Midbrain (tissue), 1 donor: Measurements from ENCODE around the gene SCUBE1.

ENCODE experiments used
- DNase-seq: peaks from one replicate; lab custom pipeline; 2025; lab: John Stamatoyannopoulos, UW

SCUBE1 gene

GRCh38 chr22:43213962-43214361 lies 129.2 kb downstream of the SCUBE1 start:
- DNase-seq = no peak

DNA sequence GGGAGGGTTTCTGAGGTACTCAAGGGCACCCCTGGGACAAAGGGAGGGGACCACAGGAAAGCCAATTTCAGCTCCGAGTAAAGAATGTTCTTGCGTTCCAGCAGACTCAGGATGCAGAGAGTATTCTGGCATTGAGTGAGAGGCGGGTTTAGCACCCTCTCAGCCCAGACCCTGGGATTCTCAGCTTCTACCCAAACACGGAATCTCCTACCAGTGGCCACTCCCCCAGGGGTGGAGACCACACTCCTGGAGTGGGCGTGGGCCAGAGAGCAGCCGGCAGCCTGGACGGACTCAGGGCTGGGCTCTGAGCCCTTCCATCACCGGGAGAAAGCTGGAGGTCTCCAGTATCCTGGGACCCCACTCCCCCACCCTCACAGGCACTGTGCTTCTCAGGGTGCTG lies 130.1 kb downstream of the SCUBE1 start:
- DNase-seq = no peak

- DNase-seq = no peak
Measured at GRCh38 chr22:43212434-43212952, 130.7 kb downstream of the SCUBE1 start.

DNA sequence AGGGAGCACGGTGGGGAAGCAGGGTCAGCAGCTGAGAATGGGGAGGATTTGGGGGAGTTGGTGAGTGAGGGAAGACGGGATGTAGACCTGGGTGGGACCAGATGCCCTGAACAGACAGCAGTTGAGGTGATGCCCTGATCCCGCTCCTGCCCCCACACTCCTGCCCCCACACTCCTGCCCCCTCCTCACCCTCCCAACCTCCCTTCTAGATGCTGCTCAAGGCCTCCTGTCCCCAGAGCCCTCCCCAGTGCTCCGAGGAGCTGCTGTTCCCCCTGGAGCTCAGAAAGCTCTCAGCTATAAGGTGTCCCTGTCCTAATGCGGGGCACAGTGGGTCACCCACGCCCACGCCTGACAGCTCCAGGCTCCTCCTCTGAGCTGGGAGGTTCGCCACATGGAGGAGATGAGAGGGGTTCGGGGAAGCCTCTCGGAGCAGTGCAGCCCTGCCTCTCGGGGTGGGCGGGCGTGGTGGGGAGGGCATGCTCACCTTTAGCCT lies 131.2 kb downstream of the SCUBE1 start:
- no peak for DNase-seq

DNA sequence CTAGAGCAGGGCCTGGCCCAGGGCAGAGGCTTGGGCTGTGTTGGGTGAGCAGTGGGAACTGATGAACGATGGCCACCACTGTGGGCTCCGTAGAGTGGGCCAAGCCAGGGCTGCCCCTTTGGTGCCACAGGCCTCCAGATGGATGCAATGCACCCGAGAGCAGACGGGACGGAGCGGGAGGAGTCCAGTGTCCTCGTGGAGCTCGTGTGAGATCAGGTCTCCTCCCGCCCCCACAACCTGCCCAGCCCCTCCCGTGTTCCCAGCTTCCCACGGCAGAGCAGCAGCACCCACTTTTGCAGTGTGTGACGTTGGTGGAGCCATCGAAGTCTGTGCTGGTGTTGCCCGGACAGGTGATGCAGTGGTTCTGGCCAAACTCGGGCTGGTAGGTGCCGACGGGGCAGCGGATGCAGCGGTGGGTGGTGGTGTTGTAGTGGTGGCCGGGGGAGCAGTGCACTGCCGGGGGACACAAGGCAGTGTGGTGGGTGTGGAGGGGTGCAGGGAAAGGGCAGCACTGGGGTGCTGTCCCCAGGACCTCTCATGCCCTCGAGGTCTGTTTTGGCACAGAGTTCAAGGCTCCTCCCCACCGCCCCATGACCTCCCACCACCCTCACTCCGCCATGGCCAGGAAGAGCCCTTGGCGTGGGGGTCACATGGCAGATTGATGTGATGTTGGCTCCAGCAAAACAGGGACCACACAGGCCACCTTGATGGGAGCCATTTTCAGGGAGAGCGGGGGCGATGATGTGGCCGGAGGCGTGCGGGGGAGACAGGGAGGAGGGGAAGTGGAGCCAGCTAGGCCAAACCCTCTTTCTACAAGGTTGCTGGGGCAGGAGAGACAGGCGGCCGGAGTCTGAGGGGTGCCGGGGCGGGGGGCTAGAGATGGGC lies 132.3 kb downstream of the SCUBE1 start:
- no peak for DNase-seq

GRCh38 chr22:43209971-43210370 lies 133.2 kb downstream of the SCUBE1 start:
- DNase-seq = no peak

- no peak for DNase-seq
Measured at GRCh38 chr22:43209523-43209890, 133.7 kb downstream of the SCUBE1 start.

DNA sequence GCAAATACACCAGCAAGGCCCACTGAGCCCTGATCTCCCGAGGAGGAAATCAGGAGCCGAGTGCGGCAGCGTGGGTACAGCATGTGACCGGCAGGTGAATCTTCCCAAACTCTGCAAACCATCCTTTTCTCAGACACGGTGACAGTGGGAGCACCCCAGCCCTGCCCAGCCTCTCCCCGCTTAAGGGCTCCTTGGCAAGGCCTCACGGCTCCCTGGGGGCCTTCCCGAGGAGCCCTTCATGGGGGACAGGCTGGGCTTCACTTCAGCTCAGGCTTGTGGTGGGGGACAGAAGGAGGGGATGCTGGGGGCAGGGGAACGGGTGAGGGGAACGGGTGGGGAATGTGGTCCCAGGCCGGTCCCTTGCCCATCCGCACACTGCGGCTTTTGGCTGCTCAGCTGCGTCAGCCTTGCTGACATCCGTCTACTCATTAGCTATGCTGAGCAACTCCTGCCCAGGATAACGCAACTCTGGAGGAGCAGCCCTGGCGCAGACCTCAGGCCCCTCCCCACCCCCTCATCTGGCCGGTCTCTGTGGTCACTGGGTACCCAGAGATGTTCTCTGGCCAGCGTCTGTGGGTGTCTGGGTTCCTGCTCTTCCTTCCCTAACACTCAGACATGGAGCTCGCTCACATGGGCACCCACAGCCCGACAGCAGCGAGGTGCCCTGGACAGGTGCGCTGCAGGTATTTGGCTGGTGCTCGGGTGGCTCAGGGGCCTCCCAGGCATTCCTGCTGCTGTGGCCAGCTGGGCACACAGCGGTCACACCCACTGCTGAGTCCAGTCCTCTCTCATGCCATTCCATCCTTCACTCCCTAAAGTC lies 134.3 kb downstream of the SCUBE1 start:
- DNase-seq = no peak

DNA sequence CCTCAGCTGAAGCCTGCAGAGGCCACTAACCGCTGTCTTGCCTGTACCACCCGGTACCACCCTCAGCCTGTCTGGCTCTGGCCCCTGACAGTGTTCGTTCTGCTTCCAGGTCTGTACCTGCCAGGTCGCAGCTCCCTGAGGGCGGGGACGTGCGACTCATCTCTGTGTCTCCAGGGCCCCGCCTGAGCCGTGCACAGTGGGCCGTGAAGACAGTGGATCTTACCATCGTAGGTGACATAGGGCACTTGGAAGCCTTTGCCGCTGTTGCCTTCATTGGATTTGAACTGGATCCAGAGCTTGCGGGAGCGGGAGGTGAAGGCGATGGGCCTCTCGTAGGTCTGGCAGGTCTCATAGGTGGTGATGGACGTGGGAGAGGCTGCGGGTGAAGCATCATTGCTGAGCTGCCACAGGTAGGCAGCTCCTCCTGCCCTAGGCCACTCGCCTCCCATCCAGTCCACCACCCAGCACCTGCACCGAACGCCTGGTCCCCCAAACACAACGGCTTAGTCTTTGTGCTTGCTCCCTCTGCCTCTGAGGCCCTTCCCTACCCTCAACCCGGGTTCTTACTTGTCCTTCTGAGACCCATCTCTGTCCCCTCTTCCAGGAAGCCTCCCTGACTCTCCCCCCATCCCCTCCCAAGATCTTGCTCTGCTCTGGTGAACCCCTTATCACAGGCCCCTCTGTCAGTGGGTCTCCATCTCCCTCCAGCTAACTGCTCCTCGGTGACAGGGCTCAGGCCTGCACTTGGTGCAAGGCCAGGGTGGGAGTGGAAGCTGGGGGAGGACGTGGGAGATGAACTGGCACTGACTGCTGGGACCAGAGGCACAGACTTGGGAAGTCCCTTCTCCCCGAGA lies 135.1 kb downstream of the SCUBE1 start:
- DNase-seq = no peak

DNA sequence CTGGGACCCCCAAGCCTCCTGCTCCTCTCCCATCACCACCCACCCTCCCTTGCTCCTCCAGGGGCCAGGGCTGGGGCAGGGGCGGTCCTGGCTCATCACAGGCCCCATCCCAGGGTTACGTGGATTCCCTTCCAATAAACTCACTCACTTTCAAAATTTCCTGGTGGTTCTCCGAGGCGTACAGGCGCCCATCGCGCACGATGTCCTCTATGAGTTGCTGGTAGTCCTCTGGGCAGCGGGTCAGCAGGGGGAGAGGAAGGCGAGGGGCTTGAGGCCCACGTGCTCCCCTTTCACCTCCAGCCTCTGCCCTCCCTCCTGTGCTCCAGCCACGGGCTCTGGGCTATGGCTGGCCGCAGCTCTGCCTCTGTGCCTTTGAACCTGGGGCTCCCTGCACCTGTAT lies 135.8 kb downstream of the SCUBE1 start:
- no peak for DNase-seq

GRCh38 chr22:43206509-43207161 lies 136.5 kb downstream of the SCUBE1 start:
- no peak for DNase-seq

DNA sequence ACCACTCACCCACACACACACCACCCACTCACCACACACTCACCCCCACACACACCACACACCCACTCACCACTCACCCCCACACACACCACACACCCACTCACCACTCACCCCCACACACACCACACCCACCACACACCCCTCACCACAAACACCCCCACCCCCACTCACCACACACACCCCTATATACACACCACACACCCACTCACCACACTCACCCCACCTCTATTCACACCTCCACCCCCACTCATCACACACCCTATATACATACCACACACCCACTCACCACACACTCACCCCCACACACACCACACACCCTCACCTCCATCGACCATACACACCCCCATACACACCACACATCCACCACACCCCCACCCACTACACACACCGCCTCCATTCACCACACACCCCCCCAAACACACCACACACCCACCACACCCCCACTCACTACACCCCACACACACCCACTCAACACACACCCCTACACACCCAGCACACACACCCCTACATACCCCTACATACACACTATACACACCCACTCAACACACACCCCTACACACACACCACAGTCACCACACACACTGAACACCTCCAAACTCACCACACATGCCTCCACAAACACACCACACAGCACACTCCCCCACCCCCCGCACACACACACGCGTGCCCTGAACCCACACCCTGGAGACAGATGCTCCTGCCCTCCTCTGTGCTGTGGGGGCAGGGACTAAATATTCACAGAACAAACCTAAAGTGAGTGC lies 137.2 kb downstream of the SCUBE1 start:
- DNase-seq = no peak

GRCh38 chr22:43205261-43205691 lies 137.9 kb downstream of the SCUBE1 start:
- no peak for DNase-seq

DNA sequence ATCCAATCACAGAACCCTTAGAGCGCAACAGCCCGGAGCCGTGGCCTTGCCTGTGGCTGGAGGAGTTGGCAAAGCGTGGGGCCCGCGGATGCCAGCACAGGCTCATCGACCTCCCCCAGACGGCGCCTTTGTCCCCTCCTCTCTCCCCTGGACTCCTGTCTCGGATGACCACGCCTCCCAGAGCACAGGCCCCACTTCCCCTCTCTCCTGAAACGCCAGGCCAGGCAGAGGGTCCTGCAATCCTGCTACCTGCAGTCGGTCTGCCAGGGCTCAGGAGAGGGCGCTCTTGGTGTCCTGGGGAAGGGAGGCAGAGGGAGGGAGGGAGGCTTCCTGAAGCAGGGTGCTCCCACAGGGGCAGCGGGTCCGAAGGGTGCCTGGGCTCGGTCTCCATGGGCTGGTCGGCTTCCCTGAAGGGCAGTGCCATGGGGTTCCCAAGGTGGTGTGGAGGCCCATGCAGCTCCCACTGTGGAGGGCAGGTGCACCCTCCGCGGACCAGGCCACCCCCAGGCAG lies 139.6 kb downstream of the SCUBE1 start:
- no peak for DNase-seq

- no peak for DNase-seq
Measured at GRCh38 chr22:43202756-43203410, 140.3 kb downstream of the SCUBE1 start.

DNA sequence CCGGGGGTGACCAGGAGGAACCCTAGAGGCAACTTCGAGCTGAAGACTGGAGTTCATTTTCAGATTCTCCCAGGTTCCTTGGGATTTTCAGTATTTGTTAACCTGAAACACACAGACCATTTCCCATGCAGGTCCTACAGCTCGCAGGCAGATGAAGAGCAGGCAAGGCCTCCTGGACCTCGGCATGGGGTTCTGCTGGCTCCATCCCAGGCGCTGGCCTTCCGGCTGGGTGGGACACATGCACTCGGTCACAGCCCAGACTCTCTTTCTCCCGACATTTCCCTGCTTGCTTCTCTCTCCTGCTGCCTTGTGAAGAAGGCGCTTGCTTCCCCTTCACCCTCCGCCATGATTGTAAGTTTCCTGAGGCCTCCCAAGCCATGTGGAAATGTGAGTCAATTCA lies 140.8 kb downstream of the SCUBE1 start:
- no peak for DNase-seq

GRCh38 chr22:43201486-43202219 lies 141.5 kb downstream of the SCUBE1 start:
- DNase-seq = no peak

GRCh38 chr22:43200555-43200954 lies 142.6 kb downstream of the SCUBE1 start:
- no peak for DNase-seq

GRCh38 chr22:43200031-43200430 lies 143.1 kb downstream of the SCUBE1 start:
- DNase-seq = no peak
